WTC11 (cell line): ENCODE measurements around the gene TMCC2. TPM values are rescaled to one million over a fixed set of nuclear protein-coding genes. Genes with fewer than 3 reads are reported as not detected.

ENCODE experiments used
- ATAC-seq: fragments of 200-7000 bp; cut with Tn5 transposase; 2 replicates; pipeline ENCODE4 v1.10.0; 2021; ENCODE audit warnings: mild to moderate bottlenecking, moderate library complexity
- CTCF ChIA-PET: fragments of 300-600 bp; sonication (Branson Sonifier 250); formaldehyde crosslinking; loops from one replicate; lab custom pipeline; 2021; ENCODE audit warnings: antibody characterized with exemption; lab: Charles Lee
- POLR2A ChIA-PET: fragments of 350-600 bp; sonication (Branson Sonifier 250); formaldehyde crosslinking; loops from one replicate; lab custom pipeline; 2021; ENCODE audit warnings: antibody characterized with exemption; lab: Charles Lee
- DNase-seq: peaks from one replicate; pipeline ENCODE4 v3.0.0; 2021; ENCODE audit warnings: low spot score
- H3K27ac Mint-ChIP-seq: 2 replicates; pipeline ENCODE4 v1.8.0; 2021; ENCODE audit warnings: mixed read lengths
- H3K27me3 Mint-ChIP-seq: 2 replicates; pipeline ENCODE4 v1.8.0; 2021; ENCODE audit warnings: low read depth, mild to moderate bottlenecking, moderate library complexity, mixed read lengths
- H3K36me3 Mint-ChIP-seq: 2 replicates; pipeline ENCODE4 v1.8.0; 2021; ENCODE audit warnings: mixed read lengths
- H3K4me1 Mint-ChIP-seq: 2 replicates; pipeline ENCODE4 v1.8.0; 2022; ENCODE audit warnings: mixed read lengths
- H3K4me3 Mint-ChIP-seq: 2 replicates; pipeline ENCODE4 v1.8.0; 2021; ENCODE audit warnings: mild to moderate bottlenecking, moderate library complexity, mixed read lengths
- H3K9me3 Mint-ChIP-seq: 2 replicates; pipeline ENCODE4 v1.8.0; 2021; ENCODE audit warnings: mixed read lengths
- AFF4 ChIP-seq: sonication (generic); formaldehyde crosslinking; IDR thresholded peaks from 2 replicates; pipeline ENCODE4 v1.8.1; 2023; ENCODE audit warnings: mild to moderate bottlenecking, missing genetic modification reagents, borderline replicate concordance
- CREM ChIP-seq: sonication (generic); formaldehyde crosslinking; IDR thresholded peaks from 2 replicates; pipeline ENCODE4 v1.8.1; 2022; ENCODE audit warnings: mild to moderate bottlenecking, missing genetic modification reagents, moderate library complexity
- ERG ChIP-seq: fragments of 250-450 bp; sonication (Bioruptor Pico); IDR thresholded peaks from 2 replicates; pipeline ENCODE4 v1.8.0; 2021; ENCODE audit warnings: mild to moderate bottlenecking
- FOXP1 ChIP-seq: sonication (generic); formaldehyde crosslinking; IDR thresholded peaks from 2 replicates; pipeline ENCODE4 v1.8.0; 2022; ENCODE audit warnings: missing genetic modification reagents, mild to moderate bottlenecking, moderate library complexity, borderline replicate concordance
- HMGXB4 ChIP-seq: sonication (generic); formaldehyde crosslinking; IDR thresholded peaks from 2 replicates; pipeline ENCODE4 v1.8.1; 2023; ENCODE audit warnings: mild to moderate bottlenecking, moderate library complexity, missing genetic modification reagents
- JUN ChIP-seq: sonication (generic); formaldehyde crosslinking; IDR thresholded peaks from 2 replicates; pipeline ENCODE4 v1.8.0; 2023; ENCODE audit warnings: mild to moderate bottlenecking, missing genetic modification reagents
- NFE2L1 ChIP-seq: sonication (generic); formaldehyde crosslinking; IDR thresholded peaks from 2 replicates; pipeline ENCODE4 v1.8.1; 2023; ENCODE audit warnings: missing genetic modification reagents
- USF1 ChIP-seq: sonication (generic); formaldehyde crosslinking; IDR thresholded peaks from 2 replicates; pipeline ENCODE4 v1.8.0; 2022; ENCODE audit warnings: mild to moderate bottlenecking, missing genetic modification reagents
- ZMAT4 ChIP-seq: fragments of 250-450 bp; sonication (Bioruptor Pico); IDR thresholded peaks from 2 replicates; pipeline ENCODE4 v1.9.0; 2021; ENCODE audit warnings: mild to moderate bottlenecking
- ZNF121 ChIP-seq: sonication (generic); formaldehyde crosslinking; IDR thresholded peaks from 2 replicates; pipeline ENCODE4 v1.8.0; 2023; ENCODE audit warnings: missing genetic modification reagents
- total RNA-seq: library from RNA; stranded (reverse); gene quantifications from 3 replicates; pipeline ENCODE4 v1.2.3, GENCODE V29; 2021

TMCC2 gene
- total RNA-seq, 1 experiment from 2014 or later: 9.5 TPM

- POLR2A ChIA-PET: interaction anchor here (0.6 to 1.2 kb wide), 2 partner anchors 13 to 129 kb away, joined by 3 read pairs; no protein-coding TSS in a partner anchor
Measured at GRCh38 chr1:205259998-205260397, 32.3 kb downstream of the TMCC2 start.

More at GRCh38 chr1:205259998-205260397, 32.3 kb downstream of the TMCC2 start:
- no peaks in the 10 kb centered on the region for H3K36me3 Mint-ChIP-seq
- no peaks in the 10 kb centered on the region for H3K27me3 Mint-ChIP-seq
- CTCF ChIA-PET: interaction anchor here (0.6 to 6.5 kb wide), 9 partner anchors 11 to 283 kb away, joined by 3 to 36 read pairs (median 4); no protein-coding TSS in a partner anchor
- peaks cover 32% of the 10 kb centered on the region for H3K4me1 Mint-ChIP-seq
- DNase-seq (no peak), ATAC-seq (no peak)
- H3K27ac Mint-ChIP-seq: no peak overlapping the region
- TF ChIP-seq CREM (no peak), JUN (CRISPR knock-in tag) (no peak), ERG (CRISPR knock-in tag) (no peak), HMGXB4 (no peak), ZMAT4 (CRISPR knock-in tag) (no peak), AFF4 (CRISPR knock-in tag) (no peak), USF1 (CRISPR knock-in tag) (no peak), NFE2L1 (no peak), ZNF121 (CRISPR knock-in tag) (no peak), FOXP1 (CRISPR knock-in tag) (no peak)
- no peaks in the 10 kb centered on the region for H3K9me3 Mint-ChIP-seq
- no peak overlapping the region for H3K4me3 Mint-ChIP-seq
